ENCODE measurements around the gene ASB14.
A peak's percentile ranks its signal among the peaks of the same experiment; 100 is the strongest.

Gene ASB14

GRCh38 chr3:57257678-57258077, 34.8 kb downstream of the ASB14 start:
- DNase-seq (ENCODE audit: low read depth): no peak

DNA sequence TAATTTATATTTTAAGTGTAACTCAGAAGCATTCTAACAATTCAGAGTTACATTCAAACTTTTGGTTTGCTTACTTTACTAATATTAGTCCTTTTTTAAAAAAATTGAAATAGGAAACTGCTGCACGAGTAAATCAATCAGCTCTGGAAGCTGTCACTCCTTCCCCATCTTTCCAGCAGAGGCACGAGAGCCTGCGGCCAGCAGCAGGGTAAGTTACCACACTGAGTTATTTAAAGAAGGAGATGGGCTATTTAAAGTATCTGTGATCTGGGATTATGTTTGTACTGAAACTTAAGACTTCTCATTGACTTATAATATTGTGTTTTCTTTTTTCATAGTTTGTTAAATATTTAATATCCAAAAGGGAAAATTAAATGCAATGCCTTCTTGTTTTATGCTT, 35.6 kb downstream of the ASB14 start:
- DNase-seq (ENCODE audit: low read depth): no peak

DNA sequence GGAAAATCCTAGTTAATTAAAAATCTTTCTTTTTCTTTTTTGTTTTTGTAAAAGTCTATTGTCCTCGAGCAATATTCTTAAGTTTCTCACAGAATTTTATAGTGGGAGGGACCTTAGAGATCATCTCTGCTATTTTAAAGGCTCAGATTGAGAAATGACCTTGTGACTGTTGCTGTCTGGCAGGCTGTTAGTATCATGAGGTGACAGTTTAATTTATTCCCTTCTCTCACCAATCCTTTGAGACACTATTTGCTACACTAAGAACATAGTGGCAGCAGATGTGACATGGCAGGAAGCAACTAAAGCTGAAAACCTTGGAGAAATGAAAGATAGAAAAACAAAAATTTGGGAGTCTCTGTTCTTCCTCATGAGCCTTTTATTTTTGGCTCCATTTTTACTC, 40.1 kb downstream of the ASB14 start:
- no peak for DNase-seq (ENCODE audit: low read depth)

- no peak for DNase-seq (ENCODE audit: low read depth)
Observed at GRCh38 chr3:57244946-57245345, 47.5 kb downstream of the ASB14 start.

- no peak for DNase-seq (ENCODE audit: low read depth)
Observed at GRCh38 chr3:57234613-57235575, 57.6 kb downstream of the ASB14 start.

DNA sequence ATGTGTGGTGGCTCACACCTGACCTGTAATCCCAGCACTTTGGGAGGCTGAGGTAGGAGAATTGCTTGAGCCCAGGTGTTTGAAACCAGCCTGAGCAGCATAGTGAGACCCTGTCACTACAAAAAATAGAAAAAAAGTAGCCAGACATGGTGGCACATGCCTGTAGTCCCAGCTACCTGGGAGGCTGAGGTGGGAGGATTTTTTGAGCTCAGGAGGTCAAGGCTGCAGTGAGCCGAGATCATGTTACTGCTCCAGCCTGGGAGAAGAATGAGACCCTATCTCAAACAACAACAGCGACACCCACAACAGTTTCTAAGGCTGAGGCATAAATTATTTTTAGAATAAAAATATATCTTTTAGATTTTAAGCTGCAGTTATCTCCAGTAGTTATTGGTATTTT, 58.7 kb downstream of the ASB14 start:
- DNase-seq (ENCODE audit: low read depth): no peak

DNA sequence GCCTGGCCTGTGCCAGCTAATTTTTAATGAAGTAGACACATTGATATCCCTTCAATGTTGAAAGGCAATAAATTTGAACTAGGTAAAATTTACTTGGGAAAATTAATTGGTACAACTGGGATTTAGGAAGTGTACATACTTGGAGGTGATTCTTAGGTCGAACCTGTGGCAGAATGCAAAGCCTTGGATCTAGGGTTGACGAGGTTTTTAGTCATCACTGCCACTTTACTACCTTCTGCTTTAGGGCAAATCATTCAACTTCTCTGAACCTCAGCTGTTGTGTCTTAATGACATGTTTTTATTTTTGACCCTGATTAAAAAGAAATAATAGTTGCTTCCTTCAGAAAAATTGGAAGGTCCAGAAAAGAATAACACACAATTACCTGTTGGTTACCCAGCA, 62.5 kb downstream of the ASB14 start:
- DNase-seq (ENCODE audit: low read depth): no peak

DNA sequence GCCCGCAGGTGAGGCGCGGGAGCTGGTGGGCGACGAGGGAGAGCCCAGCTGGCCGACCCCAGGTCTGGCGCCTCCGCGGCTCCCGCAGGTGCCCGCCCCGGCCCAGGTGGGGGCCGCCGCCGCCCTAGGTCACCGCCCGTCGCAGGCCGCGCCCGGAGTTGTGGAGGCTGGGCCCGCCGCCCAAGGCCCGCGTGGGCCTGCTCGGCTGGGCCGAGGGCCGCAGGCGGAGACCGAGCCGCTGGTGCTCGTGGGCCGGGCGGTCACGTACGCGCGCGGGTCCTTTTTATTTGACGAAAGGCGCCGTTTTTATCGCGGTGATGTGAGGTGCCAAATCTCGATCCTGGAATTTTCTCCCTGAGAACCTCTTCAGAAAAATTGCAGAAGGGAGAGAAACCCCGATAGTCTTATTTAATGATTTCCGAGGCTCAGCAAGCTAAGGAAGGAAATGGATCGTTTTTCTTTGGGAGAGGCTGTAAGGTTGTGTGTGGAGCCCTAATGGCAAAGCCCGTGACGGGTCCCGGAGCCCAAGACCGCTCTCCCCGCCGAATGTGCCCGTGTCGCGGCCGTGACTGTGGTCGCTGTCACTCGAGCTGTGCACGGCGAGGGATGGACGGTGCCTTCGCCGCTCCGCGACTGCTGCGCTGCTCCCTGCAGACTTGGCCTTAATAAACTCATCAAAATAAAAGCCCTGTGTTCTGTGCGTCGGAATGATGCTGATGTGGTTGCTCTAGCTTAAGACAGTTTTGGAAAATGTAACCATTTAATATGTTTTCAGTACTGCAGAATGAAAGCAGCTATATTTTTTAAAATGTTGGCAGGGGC, 64.3 kb downstream of the ASB14 start:
- DNase-seq (ENCODE audit: low read depth): peak; percentile 28

DNA sequence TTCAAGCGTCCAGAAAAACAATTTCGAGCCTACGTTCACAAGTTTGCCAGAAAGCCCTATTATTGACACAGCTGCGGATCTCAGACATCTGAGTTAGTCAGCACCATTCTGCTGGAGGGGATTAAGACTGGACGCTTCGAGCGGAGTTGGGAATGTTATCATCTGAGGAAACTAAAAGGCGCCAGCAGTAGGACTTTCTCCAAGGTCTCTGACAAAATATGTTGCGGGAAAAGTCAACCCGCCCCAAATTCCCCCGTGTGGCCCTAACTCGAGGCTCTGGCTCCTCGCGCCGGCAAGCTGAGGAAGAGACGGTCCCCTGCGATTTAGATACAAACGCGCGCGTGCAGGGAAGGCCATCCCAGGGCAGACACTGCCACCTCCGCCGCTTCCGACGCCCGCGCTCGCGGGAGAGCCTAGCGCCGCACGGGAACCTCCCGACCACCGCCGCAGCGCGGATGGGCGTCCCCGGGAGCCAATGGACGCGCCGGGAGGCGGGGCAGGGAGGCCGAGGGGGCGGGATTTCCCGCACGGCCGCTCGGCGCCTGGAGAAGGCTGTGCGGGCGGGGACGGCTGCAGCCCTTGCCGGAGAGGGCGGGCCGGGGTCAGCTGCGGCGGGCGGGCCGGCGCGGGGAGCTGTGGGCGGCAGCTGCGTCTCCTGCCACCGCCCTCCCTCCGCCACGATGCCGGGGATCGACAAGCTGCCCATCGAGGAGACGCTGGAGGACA, 65.1 kb downstream of the ASB14 start, which contains the start of gene APPL1:
Gene APPL1 (plus strand): TSS at position 526 of the 726 bp plus-strand sequence. CDS start 155 bp downstream, at position 681.
- peak; percentile 84 for DNase-seq (ENCODE audit: low read depth)

DNA sequence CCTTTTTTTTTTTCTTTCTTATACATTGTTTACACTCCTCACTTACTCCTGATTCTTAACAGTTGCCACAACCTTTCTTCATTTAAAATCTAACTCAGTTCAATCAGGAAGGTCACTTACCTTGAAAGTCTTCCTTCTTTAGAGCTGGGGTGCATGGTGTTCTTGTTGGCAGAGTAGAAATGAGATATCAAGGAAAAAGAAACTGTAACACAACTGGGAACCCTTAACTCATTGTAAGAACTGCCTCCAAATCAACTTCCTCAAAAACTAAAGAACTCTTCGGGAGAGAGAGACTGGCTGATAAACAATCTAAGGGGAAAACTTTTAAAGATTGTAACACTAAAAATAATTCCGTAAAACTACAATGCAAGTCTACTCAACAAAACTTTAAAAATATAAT, 66.3 kb downstream of the ASB14 start:
- no peak for DNase-seq (ENCODE audit: low read depth)

DNA sequence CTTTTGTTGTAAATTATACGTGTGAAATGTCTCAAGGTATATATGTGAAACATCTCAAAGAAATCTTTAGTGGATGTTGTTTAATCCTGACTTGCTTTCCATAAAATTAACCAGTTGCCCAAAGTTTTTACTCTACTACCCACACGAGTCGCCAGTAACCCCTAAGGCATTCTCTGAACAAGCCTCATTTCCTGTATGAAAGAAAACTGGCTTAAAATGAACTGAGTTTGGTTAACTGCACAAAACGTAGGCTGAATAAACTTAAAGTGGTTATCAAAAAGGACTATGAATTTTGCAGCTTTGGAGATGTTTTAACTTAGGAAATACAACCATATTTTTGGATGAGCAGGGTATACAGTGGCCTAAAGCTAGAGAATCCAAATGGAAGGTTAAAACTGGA, 67.6 kb downstream of the ASB14 start:
- DNase-seq (ENCODE audit: low read depth): no peak

GRCh38 chr3:57221883-57222282, 70.6 kb downstream of the ASB14 start:
- DNase-seq (ENCODE audit: low read depth): no peak

Data from stimulated activated CD8-positive, alpha-beta memory T cell treated with anti-CD3 and anti-CD28 coated beads, Interleukin-15, amount 100 ng/mL, for 24 hours (primary cell).